Activated CD8-positive, alpha-beta memory T cell treated with anti-CD3 and anti-CD28 coated beads, Interleukin-2, amount 10 ng/mL, durations not matched to agents 7 days and 5 days (primary cell): ENCODE data around the gene SFMBT2. TPM values are rescaled to one million over a fixed set of nuclear protein-coding genes. Genes with fewer than 3 reads are reported as not detected.
A peak's percentile ranks its signal among the peaks of the same experiment; 100 is the strongest.

Experiments
- ATAC-seq: fragments of 150-1000 bp; cut with Tn5 transposase; one replicate; pipeline ENCODE4 v1.10.0; 2021; ENCODE audit warnings: moderate library complexity
- CTCF ChIA-PET: fragments of 350-600 bp; sonication (Branson Sonifier 250); formaldehyde crosslinking; loops from one replicate; lab custom pipeline; 2021; ENCODE audit warnings: antibody characterized with exemption; lab: Charles Lee
- DNase-seq: peaks from one replicate; pipeline ENCODE4 v3.0.0-alpha.2; 2020
- H3K27ac Mint-ChIP-seq: one replicate; pipeline ENCODE4 v1.8.0; 2021; ENCODE audit warnings: mild to moderate bottlenecking, mixed read lengths
- H3K27me3 Mint-ChIP-seq: one replicate; pipeline ENCODE4 v1.8.0; 2021; ENCODE audit warnings: mixed read lengths
- H3K36me3 Mint-ChIP-seq: one replicate; pipeline ENCODE4 v1.8.0; 2021; ENCODE audit warnings: mild to moderate bottlenecking, mixed read lengths
- H3K4me1 Mint-ChIP-seq: one replicate; pipeline ENCODE4 v1.8.0; 2021; ENCODE audit warnings: mixed read lengths
- H3K4me3 Mint-ChIP-seq: one replicate; pipeline ENCODE4 v1.8.0; 2021; ENCODE audit warnings: mild to moderate bottlenecking, moderate library complexity, mixed read lengths
- H3K9me3 Mint-ChIP-seq: one replicate; pipeline ENCODE4 v1.8.0; 2022; ENCODE audit warnings: low read depth, mixed read lengths
- total RNA-seq, 2 experiments: library from RNA; stranded (reverse); gene quantifications; one replicate each; pipeline ENCODE4 v1.2.3, GENCODE V29; 2021

SFMBT2 gene
- total RNA-seq, 2 experiments from 2014 or later, result 49.5 to 69.0 TPM

DNA sequence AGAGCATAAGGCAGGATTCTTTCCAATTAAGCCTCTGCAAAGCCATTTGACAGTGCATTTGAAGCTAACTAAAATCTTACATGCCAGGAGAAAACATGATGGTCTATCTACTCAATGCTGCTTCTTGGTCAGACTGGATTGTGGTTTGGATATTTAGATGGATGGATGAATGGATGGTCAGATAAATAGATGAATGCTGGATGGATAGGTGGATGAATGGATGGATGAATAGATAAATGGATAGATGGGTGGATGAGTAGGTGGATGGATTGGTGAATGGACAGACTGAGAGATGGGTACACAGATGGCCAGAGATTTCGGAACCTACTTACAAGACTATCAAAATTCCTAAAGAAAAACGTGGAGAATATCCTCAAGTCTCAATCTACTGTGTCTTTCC lies 127.6 kb downstream of the SFMBT2 start:
- no peaks in the 10 kb centered on the region for H3K9me3 Mint-ChIP-seq
- H3K27ac Mint-ChIP-seq, result no peak overlapping the region
- CTCF ChIA-PET, result no interaction called here
- H3K4me3 Mint-ChIP-seq, result no peak overlapping the region
- H3K4me1 Mint-ChIP-seq, result peaks cover 10% of the 10 kb centered on the region
- ATAC-seq, result no peak
- no peaks in the 10 kb centered on the region for H3K27me3 Mint-ChIP-seq
- no peak for DNase-seq
- peaks cover 25% of the 10 kb centered on the region for H3K36me3 Mint-ChIP-seq

- Mint-ChIP-seq H3K9me3 (no peaks in the 10 kb centered on the region), H3K36me3 (peaks cover 23% of the 10 kb centered on the region)
- no peak for DNase-seq
Observed at GRCh38 chr10:7282457-7282856, 128.4 kb downstream of the SFMBT2 start.

DNA sequence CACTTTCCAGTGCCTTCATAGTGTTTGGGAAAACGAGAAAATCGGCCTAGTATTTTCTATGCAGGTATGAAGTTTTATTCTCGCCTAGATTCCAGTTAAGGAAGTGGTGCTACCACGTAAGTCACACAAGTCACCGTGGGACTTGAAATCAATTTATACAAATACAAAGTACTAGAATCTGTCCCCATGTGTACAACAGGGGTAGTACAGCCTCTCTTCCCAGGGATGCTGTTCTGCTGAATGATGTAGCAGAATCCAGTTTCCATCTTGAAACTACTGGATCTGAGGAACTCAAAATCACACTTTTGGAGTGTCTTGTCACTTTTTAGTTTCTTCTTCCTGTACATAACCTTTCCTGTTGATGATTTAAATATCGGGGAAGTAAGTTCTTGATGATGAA lies 129.4 kb downstream of the SFMBT2 start:
- CTCF ChIA-PET, result no interaction called here
- Mint-ChIP-seq H3K36me3 (peaks cover 29% of the 10 kb centered on the region), H3K4me1 (peaks cover 12% of the 10 kb centered on the region), H3K27ac (no peak overlapping the region), H3K4me3 (no peak overlapping the region), H3K27me3 (no peaks in the 10 kb centered on the region), H3K9me3 (no peaks in the 10 kb centered on the region)
- DNase-seq (no peak), ATAC-seq (no peak)

More at GRCh38 chr10:7282457-7282856, 128.4 kb downstream of the SFMBT2 start:
- Mint-ChIP-seq H3K27ac (no peak overlapping the region), H3K4me3 (no peak overlapping the region), H3K4me1 (peaks cover 9% of the 10 kb centered on the region), H3K27me3 (no peaks in the 10 kb centered on the region)
- CTCF ChIA-PET, result no interaction called here
- ATAC-seq, result no peak

- peaks cover 14% of the 10 kb centered on the region for H3K4me1 Mint-ChIP-seq
- no peaks in the 10 kb centered on the region for H3K9me3 Mint-ChIP-seq
- H3K4me3 Mint-ChIP-seq, result no peak overlapping the region
- H3K27me3 Mint-ChIP-seq, result no peaks in the 10 kb centered on the region
- no peak overlapping the region for H3K27ac Mint-ChIP-seq
- no peak for DNase-seq
- ATAC-seq, result no peak
- H3K36me3 Mint-ChIP-seq, result peaks cover 37% of the 10 kb centered on the region
- CTCF ChIA-PET, result no interaction called here
Observed at GRCh38 chr10:7279303-7279702, 131.5 kb downstream of the SFMBT2 start.

- H3K4me1 Mint-ChIP-seq, result peaks cover 18% of the 10 kb centered on the region
- no peak overlapping the region for H3K4me3 Mint-ChIP-seq
- H3K27me3 Mint-ChIP-seq, result no peaks in the 10 kb centered on the region
- no peak for DNase-seq
- H3K36me3 Mint-ChIP-seq, result peaks cover 43% of the 10 kb centered on the region
- CTCF ChIA-PET, result interaction anchor here (1.2 kb wide), 1 partner anchor 358 kb away, joined by 4 read pairs; no protein-coding TSS in a partner anchor
- no peaks in the 10 kb centered on the region for H3K9me3 Mint-ChIP-seq
- no peak for ATAC-seq
- no peak overlapping the region for H3K27ac Mint-ChIP-seq
Observed at GRCh38 chr10:7277867-7278266, 133.0 kb downstream of the SFMBT2 start.

GRCh38 chr10:7277432-7277831 lies 133.4 kb downstream of the SFMBT2 start:
- Mint-ChIP-seq H3K27ac (no peak overlapping the region), H3K36me3 (peaks cover 43% of the 10 kb centered on the region), H3K9me3 (no peaks in the 10 kb centered on the region), H3K4me1 (peaks cover 21% of the 10 kb centered on the region), H3K27me3 (no peaks in the 10 kb centered on the region), H3K4me3 (no peak overlapping the region)
- DNase-seq (no peak), ATAC-seq (no peak)
- CTCF ChIA-PET, result no interaction called here

- no peaks in the 10 kb centered on the region for H3K27me3 Mint-ChIP-seq
- CTCF ChIA-PET, result no interaction called here
- no peak overlapping the region for H3K27ac Mint-ChIP-seq
- no peak for ATAC-seq
- no peak for DNase-seq
- H3K9me3 Mint-ChIP-seq, result no peaks in the 10 kb centered on the region
- peaks cover 50% of the 10 kb centered on the region for H3K36me3 Mint-ChIP-seq
- H3K4me3 Mint-ChIP-seq, result no peak overlapping the region
- H3K4me1 Mint-ChIP-seq, result peaks cover 33% of the 10 kb centered on the region
Observed at GRCh38 chr10:7275761-7276440, 134.9 kb downstream of the SFMBT2 start.

DNA sequence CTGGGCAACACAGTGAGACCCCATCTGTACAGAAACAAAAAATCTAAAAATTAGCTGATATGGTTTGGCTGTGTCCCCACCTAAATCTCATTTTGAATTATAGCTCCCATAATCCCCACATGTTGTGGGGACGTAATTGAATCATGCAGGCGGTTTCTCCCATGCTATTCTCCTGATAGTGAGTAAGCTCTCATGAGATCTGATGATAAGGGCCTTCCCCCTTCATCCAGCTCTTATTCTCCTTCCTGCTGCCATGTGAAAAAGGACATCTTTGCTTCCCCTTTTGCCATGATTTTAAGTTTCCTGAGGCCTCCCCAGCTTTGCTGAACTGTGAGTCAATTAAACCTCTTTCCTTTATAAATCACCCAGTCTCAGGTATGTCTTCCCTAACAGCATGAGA lies 136.5 kb downstream of the SFMBT2 start:
- H3K4me1 Mint-ChIP-seq, result peaks cover 44% of the 10 kb centered on the region

GRCh38 chr10:7272008-7272407 lies 138.8 kb downstream of the SFMBT2 start:
- DNase-seq (no peak), ATAC-seq (peak; percentile 14)
- Mint-ChIP-seq H3K36me3 (peaks cover 52% of the 10 kb centered on the region), H3K9me3 (no peaks in the 10 kb centered on the region), H3K27me3 (no peaks in the 10 kb centered on the region), H3K4me3 (no peak overlapping the region), H3K27ac (peak overlapping the region; percentile 72), H3K4me1 (peaks cover 53% of the 10 kb centered on the region)
- CTCF ChIA-PET, result interaction anchor here (0.7 to 1.5 kb wide), 5 partner anchors 13 to 352 kb away, joined by 3 to 5 read pairs (median 3); no protein-coding TSS in a partner anchor

More for the DNA sequence above, 136.5 kb downstream of the SFMBT2 start:
- ATAC-seq (no peak), DNase-seq (no peak)
- H3K4me3 Mint-ChIP-seq, result no peak overlapping the region
- H3K27ac Mint-ChIP-seq, result no peak overlapping the region
- H3K9me3 Mint-ChIP-seq, result no peaks in the 10 kb centered on the region
- CTCF ChIA-PET, result no interaction called here
- H3K27me3 Mint-ChIP-seq, result no peaks in the 10 kb centered on the region
- H3K36me3 Mint-ChIP-seq, result peaks cover 55% of the 10 kb centered on the region

- no peak for ATAC-seq
- Mint-ChIP-seq H3K4me1 (peaks cover 43% of the 10 kb centered on the region), H3K36me3 (peaks cover 38% of the 10 kb centered on the region), H3K9me3 (no peaks in the 10 kb centered on the region), H3K27me3 (no peaks in the 10 kb centered on the region), H3K27ac (no peak overlapping the region), H3K4me3 (no peak overlapping the region)
- CTCF ChIA-PET, result interaction anchor here (1.2 to 1.8 kb wide), 2 partner anchors 11 to 139 kb away, joined by 4 to 7 read pairs; no protein-coding TSS in a partner anchor
- DNase-seq, result no peak
Observed at GRCh38 chr10:7269988-7270387, 140.8 kb downstream of the SFMBT2 start.

DNA sequence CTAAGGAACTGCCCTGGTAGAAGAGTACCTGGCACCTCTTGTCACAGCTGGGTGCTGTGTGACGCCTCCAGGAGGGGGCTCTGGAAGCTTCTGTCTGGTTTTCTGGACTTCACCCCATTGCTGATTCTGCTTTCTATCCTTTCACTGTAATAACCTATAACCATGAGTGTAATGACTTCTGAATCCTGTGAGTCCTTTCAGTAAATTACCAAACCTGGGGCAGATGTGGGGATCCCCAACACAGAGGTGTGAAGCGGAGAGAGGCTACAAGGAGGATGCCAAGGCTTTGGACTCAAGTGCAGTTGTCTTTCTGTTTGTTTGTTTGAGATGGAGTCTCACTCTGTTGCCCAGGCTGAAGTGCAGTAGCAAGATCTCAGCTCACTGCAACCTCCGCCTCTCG lies 143.7 kb downstream of the SFMBT2 start:
- CTCF ChIA-PET, result no interaction called here
- no peak overlapping the region for H3K27ac Mint-ChIP-seq
- H3K27me3 Mint-ChIP-seq, result no peaks in the 10 kb centered on the region
- DNase-seq, result no peak
- ATAC-seq, result no peak
- H3K9me3 Mint-ChIP-seq, result no peaks in the 10 kb centered on the region
- H3K4me3 Mint-ChIP-seq, result no peak overlapping the region
- peaks cover 31% of the 10 kb centered on the region for H3K4me1 Mint-ChIP-seq
- H3K36me3 Mint-ChIP-seq, result peaks cover 22% of the 10 kb centered on the region

GRCh38 chr10:7265396-7266123 lies 145.3 kb downstream of the SFMBT2 start:
- Mint-ChIP-seq H3K36me3 (peaks cover 14% of the 10 kb centered on the region), H3K27me3 (no peaks in the 10 kb centered on the region), H3K4me1 (peaks cover 32% of the 10 kb centered on the region), H3K4me3 (no peak overlapping the region), H3K27ac (no peak overlapping the region), H3K9me3 (no peaks in the 10 kb centered on the region)
- DNase-seq, result no peak
- no peak for ATAC-seq
- CTCF ChIA-PET, result interaction anchor here (0.8 kb wide), 1 partner anchor 121 kb away, joined by 3 read pairs; no protein-coding TSS in a partner anchor

DNA sequence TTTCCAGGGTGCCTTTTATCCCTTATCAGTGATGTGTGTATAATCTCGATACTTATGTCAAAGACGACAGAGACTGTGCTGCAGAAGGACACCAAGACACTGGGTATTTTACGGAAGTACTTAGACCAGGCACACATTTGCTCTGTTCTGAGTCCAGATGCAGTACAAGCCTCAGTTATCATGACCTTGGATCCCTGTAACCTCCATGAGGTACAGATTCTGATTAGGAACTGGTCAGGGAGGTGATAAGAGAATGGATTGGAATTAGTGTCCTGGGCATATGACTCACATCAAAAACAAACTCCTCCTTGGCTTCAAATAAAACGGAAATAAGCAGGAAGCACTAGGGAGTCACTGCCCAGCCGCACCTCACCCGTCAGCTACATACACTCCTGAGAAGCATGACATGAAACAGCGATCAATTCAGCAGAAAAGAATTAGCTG lies 146.5 kb downstream of the SFMBT2 start:
- CTCF ChIA-PET, result no interaction called here
- no peaks in the 10 kb centered on the region for H3K27me3 Mint-ChIP-seq
- H3K4me1 Mint-ChIP-seq, result peaks cover 33% of the 10 kb centered on the region
- DNase-seq, result no peak
- H3K9me3 Mint-ChIP-seq, result no peaks in the 10 kb centered on the region
- H3K36me3 Mint-ChIP-seq, result peaks cover 6% of the 10 kb centered on the region
- no peak overlapping the region for H3K27ac Mint-ChIP-seq
- no peak overlapping the region for H3K4me3 Mint-ChIP-seq
- ATAC-seq, result no peak

DNA sequence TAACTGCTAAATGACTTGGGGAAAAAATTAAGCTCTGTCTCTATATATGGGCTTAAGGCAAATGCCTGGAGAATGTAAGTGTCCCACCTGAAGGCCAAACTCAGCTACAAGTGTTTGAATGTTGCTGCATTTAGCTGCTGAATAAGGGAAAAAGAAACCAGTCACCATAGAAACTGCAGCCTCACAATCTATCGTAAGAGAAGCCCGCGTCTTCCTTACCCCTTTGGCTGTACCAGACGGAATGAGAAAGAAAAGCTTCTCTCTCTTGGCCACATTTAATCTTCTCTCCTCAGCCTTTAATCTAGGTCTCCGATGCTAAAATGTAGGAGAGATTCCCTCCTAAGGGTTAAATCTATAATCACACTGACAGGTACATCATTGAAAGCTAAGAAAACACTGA lies 147.2 kb downstream of the SFMBT2 start:
- no peak for DNase-seq
- H3K9me3 Mint-ChIP-seq, result no peaks in the 10 kb centered on the region
- CTCF ChIA-PET, result no interaction called here
- H3K36me3 Mint-ChIP-seq, result peaks cover 2% of the 10 kb centered on the region
- H3K4me3 Mint-ChIP-seq, result no peak overlapping the region
- no peak for ATAC-seq
- H3K27ac Mint-ChIP-seq, result no peak overlapping the region
- peaks cover 36% of the 10 kb centered on the region for H3K4me1 Mint-ChIP-seq
- no peaks in the 10 kb centered on the region for H3K27me3 Mint-ChIP-seq
